ENCODE data around the gene NOX1. TPM values are rescaled to one million over a fixed set of nuclear protein-coding genes. Genes with fewer than 3 reads are reported as not detected.

NOX1 gene
- total RNA-seq, 1 donor from 2014 or later = not detected

DNA sequence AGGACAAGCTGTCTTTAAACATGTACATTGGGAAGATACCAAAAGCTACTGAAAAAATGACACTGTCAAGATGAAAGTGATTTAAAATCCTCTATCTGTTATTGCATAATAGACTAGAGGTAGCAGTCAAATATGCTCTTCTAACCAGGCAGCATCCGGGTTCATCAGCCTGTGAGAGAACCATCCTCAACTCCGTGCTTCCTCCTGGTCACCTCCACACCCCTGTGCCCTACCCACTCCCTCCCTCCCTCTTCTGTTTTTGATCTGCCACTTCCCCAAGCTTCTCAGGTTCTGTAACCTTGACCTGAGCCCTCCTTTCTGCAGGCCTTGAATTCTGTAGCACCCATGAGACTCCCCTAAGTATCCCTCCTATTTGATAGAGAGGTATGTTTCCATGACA lies 5.9 kb downstream of the NOX1 start:
- TF ChIP-seq, protein P1, sequence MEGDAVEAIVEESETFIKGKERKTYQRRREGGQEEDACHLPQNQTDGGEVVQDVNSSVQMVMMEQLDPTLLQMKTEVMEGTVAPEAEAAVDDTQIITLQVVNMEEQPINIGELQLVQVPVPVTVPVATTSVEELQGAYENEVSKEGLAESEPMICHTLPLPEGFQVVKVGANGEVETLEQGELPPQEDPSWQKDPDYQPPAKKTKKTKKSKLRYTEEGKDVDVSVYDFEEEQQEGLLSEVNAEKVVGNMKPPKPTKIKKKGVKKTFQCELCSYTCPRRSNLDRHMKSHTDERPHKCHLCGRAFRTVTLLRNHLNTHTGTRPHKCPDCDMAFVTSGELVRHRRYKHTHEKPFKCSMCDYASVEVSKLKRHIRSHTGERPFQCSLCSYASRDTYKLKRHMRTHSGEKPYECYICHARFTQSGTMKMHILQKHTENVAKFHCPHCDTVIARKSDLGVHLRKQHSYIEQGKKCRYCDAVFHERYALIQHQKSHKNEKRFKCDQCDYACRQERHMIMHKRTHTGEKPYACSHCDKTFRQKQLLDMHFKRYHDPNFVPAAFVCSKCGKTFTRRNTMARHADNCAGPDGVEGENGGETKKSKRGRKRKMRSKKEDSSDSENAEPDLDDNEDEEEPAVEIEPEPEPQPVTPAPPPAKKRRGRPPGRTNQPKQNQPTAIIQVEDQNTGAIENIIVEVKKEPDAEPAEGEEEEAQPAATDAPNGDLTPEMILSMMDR (IDR thresholded peaks at IDR 0.05) = no peak
- no peaks in the 10 kb centered on the region for H3K27me3 ChIP-seq (ENCODE audit: low read depth)
- DNase-seq = no peak
- no peak for ATAC-seq
- H3K36me3 ChIP-seq = no peaks in the 10 kb centered on the region
- H3K27ac ChIP-seq = no peak overlapping the region
- intact Hi-C loops (cut with DNase I) = no loop called here
- no peaks in the 10 kb centered on the region for H3K9me3 ChIP-seq
- H3K4me1 ChIP-seq = no peaks in the 10 kb centered on the region
- no peak overlapping the region for H3K4me3 ChIP-seq

DNA sequence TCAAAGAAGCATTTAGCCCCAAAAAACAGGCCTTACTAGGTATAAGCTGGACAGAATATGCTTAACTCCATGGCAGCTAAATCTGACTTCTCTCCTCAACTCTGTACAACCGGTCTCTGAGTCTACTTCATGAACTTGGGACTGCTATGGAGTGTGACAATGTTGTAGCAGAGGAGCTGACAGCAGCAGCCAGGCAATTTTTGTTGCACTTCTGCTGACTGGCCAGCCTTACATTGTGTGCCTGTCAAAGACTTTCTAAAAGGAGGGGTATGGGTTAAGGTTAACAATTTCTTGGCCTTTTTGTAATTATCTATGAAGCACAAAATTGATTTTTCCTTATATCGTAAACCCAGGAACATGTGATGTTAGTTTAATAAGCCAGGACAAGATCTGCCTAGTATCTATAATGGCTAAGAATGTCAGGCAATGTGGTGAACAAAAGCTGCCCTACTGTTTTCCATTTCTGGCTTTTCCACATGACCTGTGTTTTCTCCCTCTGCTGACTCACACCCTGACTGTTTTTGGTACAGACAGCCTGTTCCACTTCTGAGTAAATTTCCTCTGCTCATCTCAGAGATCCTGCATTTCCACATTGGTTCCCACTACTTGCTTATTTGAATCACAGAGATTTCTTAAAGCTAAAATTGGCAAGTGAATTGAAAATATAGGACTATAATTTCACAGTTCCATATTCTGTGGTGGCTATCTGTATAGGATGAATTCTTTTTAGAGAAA lies 9.3 kb downstream of the NOX1 start:
- intact Hi-C loops (cut with DNase I) = no loop called here
- Histone ChIP-seq H3K27me3 (ENCODE audit: low read depth) (no peaks in the 10 kb centered on the region), H3K4me3 (no peak overlapping the region), H3K4me1 (no peaks in the 10 kb centered on the region), H3K9me3 (no peaks in the 10 kb centered on the region), H3K36me3 (no peaks in the 10 kb centered on the region), H3K27ac (no peak overlapping the region)
- DNase-seq = no peak
- ATAC-seq = no peak
- TF ChIP-seq, protein P1 (IDR thresholded peaks at IDR 0.05) = no peak

DNA sequence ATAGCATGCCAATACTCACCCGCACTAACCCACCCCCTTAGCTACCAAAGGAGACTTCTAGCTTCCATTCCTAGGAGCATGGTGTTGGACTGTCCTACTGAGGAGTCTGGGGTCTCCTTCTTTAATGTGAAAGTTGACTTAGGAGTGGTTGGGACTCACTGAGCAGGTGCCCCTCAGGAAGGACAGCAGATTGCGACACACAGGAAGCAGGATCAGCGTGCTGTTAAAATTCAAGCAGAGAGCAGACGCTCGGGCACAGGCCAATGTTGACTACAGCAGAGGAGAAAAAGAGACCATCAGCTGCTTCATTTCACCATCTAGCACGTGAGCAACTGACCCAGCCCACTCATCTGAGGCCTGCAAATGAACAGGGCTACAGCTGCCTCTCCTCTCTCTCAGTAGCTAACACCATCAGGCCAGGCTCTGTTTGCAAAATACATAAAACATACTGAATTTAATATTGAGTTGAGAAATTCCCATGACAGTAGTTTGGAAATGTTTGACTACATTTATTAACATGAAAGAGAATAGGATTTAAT lies 10.8 kb downstream of the NOX1 start:
- Histone ChIP-seq H3K36me3 (no peaks in the 10 kb centered on the region), H3K27ac (no peak overlapping the region), H3K4me1 (no peaks in the 10 kb centered on the region), H3K27me3 (ENCODE audit: low read depth) (no peaks in the 10 kb centered on the region), H3K4me3 (no peak overlapping the region), H3K9me3 (no peaks in the 10 kb centered on the region)
- peak in 1 of 2 donors; percentile 42 for ATAC-seq
- intact Hi-C loops (cut with DNase I) = no loop called here
- DNase-seq = peak; percentile 32
- TF ChIP-seq, protein P1 (IDR thresholded peaks at IDR 0.05) = no peak

DNA sequence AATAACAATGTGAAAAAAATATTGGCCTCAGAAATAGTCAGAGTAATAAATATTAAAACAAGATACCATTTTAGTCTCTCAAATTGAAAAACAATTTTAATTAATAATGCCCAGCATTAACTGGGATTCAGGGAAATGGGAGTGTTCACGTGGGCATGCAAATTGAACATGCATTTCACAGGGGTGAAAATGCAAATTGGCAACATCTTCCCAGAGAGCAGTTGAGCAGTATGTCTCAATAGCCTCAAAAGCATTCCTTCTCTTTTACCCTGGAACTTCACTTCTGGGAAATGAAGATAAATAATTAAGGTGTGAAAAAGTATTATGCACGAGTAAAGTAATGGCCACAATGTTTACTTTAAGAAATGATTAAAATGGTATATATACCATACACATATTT lies 21.3 kb downstream of the NOX1 start:
- ATAC-seq = no peak
- DNase-seq = no peak

DNA sequence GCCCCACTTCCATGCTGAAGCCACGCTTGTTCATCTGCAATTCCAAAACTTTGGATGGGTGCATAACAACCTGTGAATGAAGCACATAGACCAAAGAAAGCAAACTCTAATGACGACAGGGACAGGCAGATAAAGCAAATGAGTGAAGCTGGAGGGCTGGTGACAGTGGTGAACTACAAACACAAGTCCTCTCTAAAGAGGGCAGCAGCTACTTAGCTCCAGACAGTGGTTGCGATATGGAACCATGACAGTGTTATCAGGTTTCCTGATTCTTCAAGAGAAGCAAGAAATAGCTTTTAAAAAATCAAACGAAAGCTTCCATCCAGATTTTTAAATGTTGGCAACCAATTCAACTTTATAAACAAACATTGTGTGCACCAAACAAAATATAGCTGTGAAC lies 23.8 kb downstream of the NOX1 start:
- TF ChIP-seq, protein P1 (IDR thresholded peaks at IDR 0.05) = no peak
- no peak overlapping the region for H3K4me3 ChIP-seq
- H3K4me1 ChIP-seq = no peaks in the 10 kb centered on the region
- DNase-seq = no peak
- no peak overlapping the region for H3K27ac ChIP-seq
- intact Hi-C loops (cut with DNase I) = no loop called here
- H3K9me3 ChIP-seq = no peaks in the 10 kb centered on the region
- no peaks in the 10 kb centered on the region for H3K27me3 ChIP-seq (ENCODE audit: low read depth)
- H3K36me3 ChIP-seq = no peaks in the 10 kb centered on the region
- no peak for ATAC-seq

More for the DNA sequence above, 21.3 kb downstream of the NOX1 start:
- no peaks in the 10 kb centered on the region for H3K36me3 ChIP-seq
- TF ChIP-seq, protein P1 (IDR thresholded peaks at IDR 0.05) = no peak
- H3K27me3 ChIP-seq (ENCODE audit: low read depth) = no peaks in the 10 kb centered on the region
- no peak overlapping the region for H3K27ac ChIP-seq
- H3K4me1 ChIP-seq = no peaks in the 10 kb centered on the region
- no peaks in the 10 kb centered on the region for H3K9me3 ChIP-seq
- intact Hi-C loops (cut with DNase I) = no loop called here
- H3K4me3 ChIP-seq = no peak overlapping the region
